Putamen (tissue), 1 donor: ENCODE measurements around the gene AQP3.
"Not testable (repeated sequence)": the region's sequence is repeated elsewhere in the genome, so short reads cannot be mapped to it uniquely, and the experiment has no call there.

Experiments used
- DNase-seq: peaks from one replicate; pipeline ENCODE4 v3.0.0-alpha.2; 2016; ENCODE audit warnings: low spot score

AQP3 gene

GRCh38 chr9:33446946-33447798, at the start of gene AQP3:
Gene AQP3, minus strand, starts transcription at chr9:33447593. Its CDS starts 63 bp downstream, at chr9:33447530.
- DNase-seq = no peak

DNA sequence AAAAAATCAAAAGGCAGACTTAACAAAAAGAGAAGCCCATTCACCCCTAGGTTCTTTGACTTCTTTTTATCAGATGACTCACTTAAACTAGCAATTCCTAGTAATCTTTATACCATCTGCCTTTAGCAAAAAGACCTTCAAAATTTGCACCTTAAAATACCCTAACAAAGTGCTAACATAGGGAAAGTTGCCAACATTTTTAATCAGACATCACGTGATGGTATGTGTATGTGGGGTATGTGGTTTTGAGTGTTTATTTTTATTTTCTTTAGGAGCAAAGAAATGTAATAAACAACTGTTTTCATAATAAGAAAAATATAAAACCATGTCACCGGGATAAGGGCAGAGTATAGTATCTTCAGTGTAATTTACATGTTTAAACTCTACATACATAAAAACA, 46.4 kb upstream of the AQP3 start:
- not testable (repeated sequence) for DNase-seq

DNA sequence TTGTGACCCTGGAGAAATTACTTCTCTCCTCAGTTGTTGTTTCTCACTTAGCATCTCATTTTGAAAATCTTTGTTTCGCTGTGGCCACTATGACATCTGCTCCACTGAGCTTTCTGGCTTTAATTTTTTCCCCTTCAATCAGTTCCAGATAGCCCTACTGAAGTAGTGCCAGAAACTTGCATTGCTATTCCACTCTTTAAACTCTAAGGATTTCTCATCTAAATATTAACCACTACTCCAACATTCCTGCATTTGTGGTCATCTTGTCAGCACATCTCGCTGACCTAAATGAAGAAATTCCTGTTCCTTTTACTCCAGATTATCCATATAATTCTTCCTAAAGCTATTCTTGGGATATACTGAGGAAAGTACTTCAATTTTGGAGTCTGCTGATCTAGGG, 41.7 kb upstream of the AQP3 start:
- no peak for DNase-seq

DNA sequence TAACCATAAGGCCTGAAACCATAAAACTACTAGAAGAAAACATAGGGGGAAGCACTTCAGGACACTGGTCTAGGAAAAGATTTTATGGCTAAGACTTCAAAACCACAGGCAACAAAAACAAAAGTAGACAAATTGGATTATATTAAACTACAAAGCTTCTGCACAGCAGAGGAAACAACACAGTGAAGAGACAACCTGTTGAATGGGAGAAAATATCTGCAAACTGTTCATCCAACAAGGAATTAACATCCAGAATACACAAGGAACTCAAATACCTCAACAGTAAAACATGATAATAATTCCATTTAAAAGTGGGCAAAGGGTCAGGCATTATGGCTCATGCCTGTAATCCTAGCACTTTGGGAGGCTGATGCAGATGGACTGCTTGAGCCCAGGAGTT, 37.9 kb upstream of the AQP3 start:
- DNase-seq = not testable (repeated sequence)

- DNase-seq = no peak
These were observed 33.6 kb upstream of the AQP3 start for GRCh38 chr9:33480976-33481375.

- DNase-seq = no peak
These were observed 32.7 kb upstream of the AQP3 start for GRCh38 chr9:33480106-33480505.

- DNase-seq = no peak
These were observed 29.1 kb upstream of the AQP3 start for GRCh38 chr9:33476503-33476902.

GRCh38 chr9:33475357-33475756, 28.0 kb upstream of the AQP3 start:
- no peak for DNase-seq

DNA sequence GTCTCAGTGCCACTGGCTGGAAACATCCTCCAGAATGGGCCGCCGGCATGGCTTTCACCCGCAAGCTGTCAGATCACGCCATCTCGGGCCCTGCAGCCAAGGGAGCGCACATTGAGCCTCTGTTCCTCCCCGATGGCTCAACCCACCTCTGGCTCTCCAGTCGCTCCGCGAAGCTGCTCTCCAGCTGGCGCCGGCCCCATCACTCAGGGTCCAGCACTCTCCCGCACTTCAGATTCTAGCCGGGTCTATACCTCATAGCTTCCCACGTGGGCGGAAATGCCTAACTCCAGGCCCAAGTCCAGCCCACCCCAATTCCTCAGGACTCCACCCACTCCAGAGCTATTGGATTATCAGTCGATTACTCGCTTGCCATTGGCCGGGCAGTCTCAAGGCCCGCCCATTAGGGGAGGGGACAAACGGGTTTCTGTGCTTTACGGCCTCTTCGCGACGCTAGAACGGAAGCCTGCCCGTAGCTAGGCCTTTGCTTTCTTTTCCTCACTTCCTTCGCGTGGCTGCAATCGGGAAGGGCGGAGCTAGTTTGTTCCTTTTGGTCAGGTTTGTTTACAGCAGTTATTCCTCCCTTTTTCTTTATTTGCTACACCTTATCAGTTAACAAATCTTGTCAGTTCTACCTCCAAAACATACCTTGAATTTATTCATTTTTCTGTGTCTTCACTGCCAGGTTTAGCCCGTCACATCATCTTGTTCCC, 26.4 kb upstream of the AQP3 start, which contains the start of gene NOL6:
NOL6 (minus strand) TSS at position 282 of the 710 bp plus-strand sequence; CDS start at position 200, 82 bp downstream.
- DNase-seq = peak; percentile 99

- no peak for DNase-seq
These were observed 25.7 kb upstream of the AQP3 start for GRCh38 chr9:33472881-33473615.

DNA sequence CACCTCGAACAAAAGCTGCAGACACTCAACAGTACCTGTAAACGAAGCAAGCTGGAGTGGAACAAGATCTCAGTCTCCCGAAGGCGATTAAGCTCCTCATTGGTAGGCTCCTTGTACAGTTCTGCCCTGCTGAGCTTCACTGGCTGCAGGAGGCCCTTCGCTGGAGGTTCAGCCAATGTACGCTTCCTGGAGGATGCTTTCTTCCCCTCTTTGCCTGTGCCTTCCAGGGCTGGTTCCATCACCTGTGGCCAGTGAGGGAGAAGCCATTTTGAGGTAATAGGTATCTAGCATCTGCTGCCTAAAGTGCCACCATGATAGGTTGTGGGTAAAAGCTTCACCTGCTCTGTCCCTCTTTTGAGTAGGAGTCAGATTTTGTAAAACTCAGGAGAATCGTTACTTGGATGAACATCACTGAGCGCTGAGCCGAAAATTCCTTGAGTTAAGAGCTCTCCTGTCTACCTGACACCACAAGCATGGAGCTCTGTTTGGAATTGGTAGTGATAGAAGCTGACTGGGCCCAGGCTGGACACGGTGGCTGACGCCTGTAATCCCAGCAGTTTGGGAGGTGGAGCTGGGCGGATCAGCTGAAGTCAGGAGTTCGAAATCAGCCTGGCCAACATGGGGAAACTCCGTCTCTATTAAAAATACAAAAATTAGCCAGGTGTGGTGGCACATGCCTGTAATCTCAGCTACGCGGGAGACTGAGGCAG, 24.9 kb upstream of the AQP3 start:
- no peak for DNase-seq

DNA sequence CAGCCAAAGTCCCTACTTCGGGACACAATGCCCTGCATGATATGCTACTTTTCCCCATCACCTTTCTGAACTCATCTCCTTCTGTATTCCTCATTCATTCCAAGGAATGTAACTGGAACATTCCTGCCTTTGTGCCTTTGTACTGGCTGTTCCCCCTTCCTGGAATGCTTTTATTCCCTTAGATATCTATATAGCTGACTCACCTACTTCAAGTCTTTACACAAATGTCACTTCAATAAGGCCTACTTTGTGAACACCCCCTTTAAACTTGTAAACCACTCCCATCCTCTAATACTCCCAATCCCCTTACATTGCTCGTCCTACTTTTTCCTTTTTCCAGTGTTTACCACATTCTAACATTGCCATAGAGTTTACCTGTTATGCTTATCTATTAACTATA, 24.0 kb upstream of the AQP3 start:
- DNase-seq = no peak

GRCh38 chr9:33469891-33470290, 22.5 kb upstream of the AQP3 start:
- DNase-seq = no peak

GRCh38 chr9:33468797-33469621, 21.6 kb upstream of the AQP3 start:
- DNase-seq = no peak

DNA sequence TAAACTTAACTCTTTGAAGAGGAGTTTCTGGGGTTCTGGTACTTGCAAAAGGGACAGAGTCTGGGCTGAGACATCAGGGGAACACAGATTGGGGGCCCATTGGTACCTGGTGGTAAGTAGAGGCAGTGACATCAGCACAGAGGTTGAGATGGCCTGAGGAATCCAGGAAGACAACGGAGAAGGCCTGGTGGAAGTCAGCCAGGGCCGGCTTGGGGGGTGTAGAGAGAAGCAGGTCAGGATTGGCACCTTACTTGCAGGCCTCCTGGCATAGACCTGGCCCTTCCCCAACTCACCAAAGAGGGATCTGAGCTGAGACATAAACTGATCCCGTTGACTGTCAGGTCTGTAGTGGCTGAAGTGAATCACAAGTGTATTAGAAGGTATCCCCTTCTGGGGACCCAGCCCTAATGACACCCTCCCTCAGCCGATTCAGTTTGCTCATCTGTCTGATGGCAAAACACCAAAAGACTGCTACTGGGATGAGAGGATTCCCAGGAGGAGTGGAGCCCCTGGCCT, 20.9 kb upstream of the AQP3 start:
- DNase-seq = no peak

- DNase-seq = no peak
These were observed 20.1 kb upstream of the AQP3 start for GRCh38 chr9:33467526-33467925.

- DNase-seq = no peak
These were observed 19.4 kb upstream of the AQP3 start for GRCh38 chr9:33466565-33467495.

DNA sequence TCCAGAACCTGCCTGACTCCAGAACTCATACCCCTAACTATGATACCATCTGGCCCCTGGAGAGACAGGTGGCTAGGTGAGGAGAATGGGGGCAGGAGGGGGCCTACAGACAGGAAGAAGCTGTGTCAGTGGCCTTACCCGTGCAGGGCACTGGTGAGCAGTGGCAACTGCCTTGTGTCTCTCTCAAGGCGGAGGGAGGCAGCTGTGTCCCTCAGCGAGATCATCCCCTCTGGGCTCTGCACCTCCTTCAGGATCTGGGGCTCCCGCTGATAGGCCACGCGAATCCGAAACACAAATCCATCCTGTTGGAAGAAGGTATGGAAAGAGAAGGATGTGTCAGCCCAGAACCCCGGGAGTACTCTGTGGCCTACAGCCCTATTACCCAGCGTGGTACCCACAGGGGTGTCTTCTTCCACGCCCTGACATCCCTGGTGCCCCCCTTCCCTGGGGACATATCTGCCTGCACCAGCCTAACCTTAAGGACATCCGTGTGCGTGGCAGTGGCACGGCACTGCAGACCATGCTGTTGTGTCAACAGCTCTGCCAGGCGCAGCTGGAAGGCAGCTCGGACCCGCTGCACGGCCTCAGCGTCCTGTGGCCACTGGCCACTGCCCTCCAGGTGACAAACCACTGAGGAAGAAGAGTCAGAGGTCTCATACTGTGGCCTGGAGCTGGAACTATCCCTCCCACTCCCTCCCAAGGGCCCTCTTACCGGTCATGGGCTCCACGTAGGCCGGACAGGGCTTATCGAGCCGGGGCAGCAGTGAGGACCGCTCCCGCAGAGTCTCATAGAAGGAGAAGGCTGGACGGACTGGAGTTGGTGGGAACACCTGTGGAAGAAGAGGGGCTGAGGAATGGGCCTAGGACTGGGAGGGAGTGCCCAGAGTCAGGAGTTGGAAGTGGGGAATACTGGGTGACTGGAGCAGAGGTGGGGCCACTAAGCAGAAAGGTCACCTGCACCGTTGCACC, 18.5 kb upstream of the AQP3 start:
- no peak for DNase-seq
